Upper lobe of left lung (tissue), 6 donors: Measurements from ENCODE around the gene MTG2. TPM values are rescaled to one million over a fixed set of nuclear protein-coding genes. Genes with fewer than 3 reads are reported as not detected.
"Not testable (repeated sequence)": the region's sequence is repeated elsewhere in the genome, so short reads cannot be mapped to it uniquely, and the experiment has no call there.

Source experiments
- ATAC-seq, 2 donors: fragments of 200-7000 bp; cut with Tn5 transposase; one replicate each; pipeline ENCODE4 v1.9.1; 2022; ENCODE audit warnings: mild to moderate bottlenecking in 2 of 2, moderate library complexity in 2 of 2; ENCODE audit not compliant: low FRiP score in 2 of 2
- DNase-seq, 2 donors: peaks; one replicate each; pipeline ENCODE4 v3.0.0-alpha.2; 2019 to 2020
- H3K27ac ChIP-seq, 4 donors: fragments of 200-600 bp; sonication (generic); one replicate each; pipeline ENCODE4 v1.5.1; 2016 to 2019
- H3K27me3 ChIP-seq, 4 donors: fragments of 200-600 bp; sonication (generic); one replicate each; pipeline ENCODE4 v1.5.1; 2017 to 2019
- H3K36me3 ChIP-seq, 4 donors: fragments of 200-600 bp; sonication (generic); one replicate each; pipeline ENCODE4 v1.5.1; 2016 to 2019
- H3K4me1 ChIP-seq, 4 donors: fragments of 200-600 bp; sonication (generic); one replicate each; pipeline ENCODE4 v1.5.1; 2018 to 2019
- H3K4me3 ChIP-seq, 4 donors: fragments of 200-600 bp; sonication (generic); one replicate each; pipeline ENCODE4 v1.5.1; 2017 to 2019; ENCODE audit warnings: mild to moderate bottlenecking in 2 of 4, moderate library complexity in 1 of 4
- H3K9me3 ChIP-seq, 4 donors: fragments of 200-600 bp; sonication (generic); one replicate each; pipeline ENCODE4 v1.5.1; 2018 to 2019
- EP300 ChIP-seq, 4 donors: sonication (generic); formaldehyde crosslinking; IDR thresholded peaks; one replicate each; pipeline ENCODE4 v1.5.1; 2017; ENCODE audit warnings: antibody characterized with exemption in 4 of 4, control low read depth in 2 of 4
- POLR2A ChIP-seq, 4 donors: fragments of 450-650 bp; IDR thresholded peaks; one replicate each; pipeline ENCODE4 v1.5.1; 2016 to 2017; ENCODE audit warnings: antibody characterized with exemption in 4 of 4, mild to moderate bottlenecking in 2 of 4
- POLR2AphosphoS5 ChIP-seq, 2 donors: sonication (generic); formaldehyde crosslinking; IDR thresholded peaks; one replicate each; pipeline ENCODE4 v1.5.1; 2017; ENCODE audit warnings: antibody characterized with exemption in 2 of 2
- WGBS, 2 donors: methylation state at CpG; one replicate each; pipeline ENCODE4 v1.1.5; 2017 to 2018; 5-methylcytosine and 5-hydroxymethylcytosine counted together
- total RNA-seq, 6 donors: library from RNA; depleted of rRNA in 4 of 6; stranded (reverse); fragments of >200 nt in 4 of 6; gene quantifications; one replicate each; pipeline versions ENCODE4 v1.1.0 to v1.2.1, GENCODE V29; 2016 to 2021
- TF ChIP-seq, protein P1 (sequence below), 6 experiments: fragments of 450-650 bp in 4 of 6; fragments of 200-600 bp in 2 of 6; sonication (generic) in 2 of 6; IDR thresholded peaks; one replicate each; pipeline ENCODE4 v1.5.1; 2016 to 2019; ENCODE audit warnings: antibody characterized with exemption in 6 of 6
- donor health status: DM: no; HTN: no; CAD: no; lungs with moderate emphysema.
- donor health status: DM: no; HTN: yes; CAD: no; lungs with severe emphysema.

The MTG2 gene
- total RNA-seq, 6 donors from 2014 or later, result 28.3 to 42.3 (median 32.0) TPM

DNA sequence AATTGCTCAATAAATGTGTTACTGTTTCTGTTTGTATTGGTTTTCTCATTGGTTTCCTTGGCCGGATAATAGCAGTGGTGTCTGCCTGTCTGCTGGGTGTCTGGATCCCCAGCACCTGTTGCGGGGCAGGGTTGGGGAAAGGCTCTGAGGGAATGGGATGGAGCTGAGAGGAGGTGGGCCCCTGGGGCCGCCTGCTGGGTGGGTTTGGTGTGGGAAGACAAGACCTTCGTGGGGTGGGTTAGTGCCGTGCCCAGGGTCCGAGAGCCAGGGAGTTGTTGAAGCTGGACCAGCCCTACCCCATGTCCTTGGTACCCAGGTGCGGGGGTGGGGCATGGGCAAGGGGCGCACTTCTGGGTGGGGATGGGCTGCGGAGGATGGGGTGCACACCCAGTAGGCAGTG lies 35.3 kb upstream of the MTG2 start:
- DNase-seq, result no peak
- Histone ChIP-seq H3K9me3 (no peaks in the 10 kb centered on the region), H3K27me3 (no peaks in the 10 kb centered on the region), H3K36me3 (no peaks in the 10 kb centered on the region), H3K4me1 (peaks cover 23 to 41% (median 26%) of the 10 kb centered on the region in 4 donors), H3K27ac (no peak overlapping the region), H3K4me3 (no peak overlapping the region)
- no peak for TF ChIP-seq EP300 (IDR thresholded peaks at IDR 0.05)
- TF ChIP-seq POLR2AphosphoS5 (IDR thresholded peaks at IDR 0.05), result no peak
- no peak for TF ChIP-seq POLR2A (IDR thresholded peaks at IDR 0.05)
- TF ChIP-seq, protein P1, sequence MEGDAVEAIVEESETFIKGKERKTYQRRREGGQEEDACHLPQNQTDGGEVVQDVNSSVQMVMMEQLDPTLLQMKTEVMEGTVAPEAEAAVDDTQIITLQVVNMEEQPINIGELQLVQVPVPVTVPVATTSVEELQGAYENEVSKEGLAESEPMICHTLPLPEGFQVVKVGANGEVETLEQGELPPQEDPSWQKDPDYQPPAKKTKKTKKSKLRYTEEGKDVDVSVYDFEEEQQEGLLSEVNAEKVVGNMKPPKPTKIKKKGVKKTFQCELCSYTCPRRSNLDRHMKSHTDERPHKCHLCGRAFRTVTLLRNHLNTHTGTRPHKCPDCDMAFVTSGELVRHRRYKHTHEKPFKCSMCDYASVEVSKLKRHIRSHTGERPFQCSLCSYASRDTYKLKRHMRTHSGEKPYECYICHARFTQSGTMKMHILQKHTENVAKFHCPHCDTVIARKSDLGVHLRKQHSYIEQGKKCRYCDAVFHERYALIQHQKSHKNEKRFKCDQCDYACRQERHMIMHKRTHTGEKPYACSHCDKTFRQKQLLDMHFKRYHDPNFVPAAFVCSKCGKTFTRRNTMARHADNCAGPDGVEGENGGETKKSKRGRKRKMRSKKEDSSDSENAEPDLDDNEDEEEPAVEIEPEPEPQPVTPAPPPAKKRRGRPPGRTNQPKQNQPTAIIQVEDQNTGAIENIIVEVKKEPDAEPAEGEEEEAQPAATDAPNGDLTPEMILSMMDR (IDR thresholded peaks at IDR 0.05), result no peak
- 98 to 100% methylated on average over 2 to 9 of the region's 9 CpGs for WGBS, 2 donors
- no peak for ATAC-seq

- not testable (repeated sequence) for DNase-seq, H3K4me3 ChIP-seq, ATAC-seq, H3K27me3 ChIP-seq, H3K36me3 ChIP-seq, H3K9me3 ChIP-seq
- peaks cover 23 to 41% (median 26%) of the 10 kb centered on the region in 4 donors for H3K4me1 ChIP-seq
- 91 to 94% methylated on average over 7 to 10 of the region's 10 CpGs for WGBS, 2 donors
- H3K27ac ChIP-seq, result peak overlapping the region in 2 of 4 donors; percentile 19 to 53
These were observed 34.4 kb upstream of the MTG2 start for GRCh38 chr20:62148383-62148782.

DNA sequence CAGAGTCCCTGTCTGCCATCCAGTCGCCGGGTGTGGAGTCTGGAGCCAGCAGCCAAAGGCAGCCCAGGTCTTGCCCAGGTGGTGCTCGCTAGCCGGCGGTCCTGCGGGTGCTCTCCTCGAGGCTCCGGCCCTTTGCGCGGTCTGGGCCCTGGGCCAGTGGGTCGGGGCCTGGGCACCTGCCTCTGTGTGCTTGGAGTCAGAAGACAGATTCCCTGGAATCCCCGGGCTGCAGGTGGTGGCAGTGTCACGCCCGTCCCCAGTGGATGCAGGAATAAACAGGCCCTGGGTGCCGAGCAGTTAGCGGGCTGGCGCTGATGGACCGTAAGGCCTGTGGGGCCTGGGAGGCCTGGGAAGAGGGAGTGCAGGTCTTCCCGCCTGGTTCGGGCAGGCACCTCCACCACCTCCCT lies 33.9 kb upstream of the MTG2 start:
- Histone ChIP-seq H3K4me1 (peaks cover 23 to 41% (median 26%) of the 10 kb centered on the region in 4 donors), H3K27me3 (no peaks in the 10 kb centered on the region), H3K9me3 (no peaks in the 10 kb centered on the region), H3K4me3 (no peak overlapping the region), H3K36me3 (no peaks in the 10 kb centered on the region), H3K27ac (peak overlapping the region in 3 of 4 donors; percentile 2 to 53 (median 19))
- DNase-seq (peak in 1 of 2 donors; percentile 70), ATAC-seq (no peak)
- WGBS, 2 donors, result 40 to 84% methylated on average over 1 to 20 of the region's 20 CpGs
- TF ChIP-seq POLR2A (IDR thresholded peaks at IDR 0.05) (no peak), POLR2AphosphoS5 (IDR thresholded peaks at IDR 0.05) (no peak), EP300 (IDR thresholded peaks at IDR 0.05) (no peak)

DNA sequence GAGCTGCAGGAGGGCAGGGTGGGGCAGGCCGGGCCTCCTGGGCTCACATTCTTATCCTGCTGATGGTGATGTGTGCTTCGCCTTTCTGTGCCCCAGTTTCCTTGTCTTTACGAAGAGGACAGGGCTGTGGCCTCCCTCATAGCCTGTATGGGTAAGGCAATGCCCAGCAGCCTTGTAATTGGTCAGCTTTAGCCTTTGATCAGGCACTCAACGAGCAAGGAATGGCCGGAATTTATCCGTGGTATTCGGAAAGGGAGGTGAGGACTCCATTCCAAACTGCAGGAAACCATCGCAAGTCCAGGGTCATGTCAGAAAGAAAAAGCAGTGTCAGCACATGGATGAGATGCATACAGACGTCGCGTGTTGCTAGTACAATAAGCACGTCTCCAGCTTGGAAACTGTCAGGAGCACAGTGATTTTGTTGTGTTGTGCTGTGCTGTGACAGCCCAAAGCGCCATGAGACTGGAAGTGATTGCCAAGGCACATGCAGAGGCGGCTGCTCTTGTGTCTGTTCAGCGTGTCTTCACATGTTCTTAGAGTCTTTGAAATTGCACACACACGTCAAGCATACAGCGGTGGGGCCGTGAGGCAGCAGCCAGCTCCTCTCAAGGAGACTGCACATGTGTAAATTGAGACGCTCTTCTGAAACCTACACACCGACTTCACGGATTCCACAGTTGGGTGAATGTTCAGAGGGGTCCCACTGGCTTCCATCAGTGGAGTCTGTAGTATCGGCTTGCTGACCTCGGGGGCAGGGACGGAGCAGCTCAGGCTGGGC lies 33.1 kb upstream of the MTG2 start:
- H3K27ac ChIP-seq, result peak overlapping the region in 1 of 4 donors; percentile 53
- peaks cover 0 to 6% (median 3%) of the 10 kb centered on the region in 4 donors for H3K36me3 ChIP-seq
- H3K27me3 ChIP-seq, result no peaks in the 10 kb centered on the region
- no peak overlapping the region for H3K4me3 ChIP-seq
- TF ChIP-seq POLR2AphosphoS5 (IDR thresholded peaks at IDR 0.05), result no peak
- TF ChIP-seq EP300 (IDR thresholded peaks at IDR 0.05), result no peak
- TF ChIP-seq, protein P1 (IDR thresholded peaks at IDR 0.05), result no peak
- TF ChIP-seq POLR2A (IDR thresholded peaks at IDR 0.05), result no peak
- peaks cover 20 to 37% (median 23%) of the 10 kb centered on the region in 4 donors for H3K4me1 ChIP-seq
- H3K9me3 ChIP-seq, result no peaks in the 10 kb centered on the region
- DNase-seq (no peak), ATAC-seq (peak in 1 of 2 donors; percentile 30)
- 62 to 76% methylated on average over 18 to 24 of the region's 24 CpGs for WGBS, 2 donors

- ATAC-seq, result no peak
- Histone ChIP-seq H3K36me3 (peaks cover 0 to 9% (median 3%) of the 10 kb centered on the region in 4 donors), H3K27me3 (no peaks in the 10 kb centered on the region), H3K27ac (peak overlapping the region in 1 of 4 donors; percentile 53), H3K4me3 (no peak overlapping the region), H3K9me3 (no peaks in the 10 kb centered on the region), H3K4me1 (peaks cover 15 to 32% (median 20%) of the 10 kb centered on the region in 4 donors)
- DNase-seq, result no peak
- TF ChIP-seq POLR2AphosphoS5 (IDR thresholded peaks at IDR 0.05), result no peak
- WGBS, 2 donors, result 94 to 97% methylated on average over 4 to 11 of the region's 11 CpGs
These were observed 32.6 kb upstream of the MTG2 start for GRCh38 chr20:62150310-62150575.

DNA sequence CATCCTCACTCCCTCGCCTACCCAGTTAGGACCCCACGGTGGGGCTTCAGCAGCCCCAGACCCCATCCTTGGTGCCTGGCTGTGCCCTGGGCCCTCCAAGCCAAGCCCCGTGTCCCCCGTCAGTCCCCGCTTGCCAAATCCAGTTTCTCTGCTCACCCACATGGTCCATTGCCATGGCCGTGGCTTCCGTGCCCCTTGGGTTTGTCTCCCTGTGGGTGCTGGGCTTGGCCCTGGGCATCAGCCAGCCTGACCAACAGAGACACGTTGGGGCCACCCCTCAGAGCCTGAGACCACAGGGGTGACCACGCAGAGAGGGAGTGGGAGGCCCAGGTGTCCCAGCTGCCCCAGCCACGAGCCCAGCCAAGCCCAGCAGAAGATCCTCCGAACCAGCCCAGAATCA lies 31.6 kb upstream of the MTG2 start:
- ATAC-seq (no peak), DNase-seq (no peak)
- Histone ChIP-seq H3K9me3 (no peaks in the 10 kb centered on the region), H3K4me1 (peaks cover 15 to 28% (median 17%) of the 10 kb centered on the region in 4 donors), H3K27me3 (no peaks in the 10 kb centered on the region), H3K4me3 (no peak overlapping the region), H3K36me3 (peaks cover 0 to 10% (median 5%) of the 10 kb centered on the region in 4 donors), H3K27ac (no peak overlapping the region)
- 87 to 93% methylated on average over 6 to 11 of the region's 11 CpGs for WGBS, 2 donors
- TF ChIP-seq, protein P1 (IDR thresholded peaks at IDR 0.05), result no peak
- TF ChIP-seq POLR2A (IDR thresholded peaks at IDR 0.05) (no peak), EP300 (IDR thresholded peaks at IDR 0.05) (no peak), POLR2AphosphoS5 (IDR thresholded peaks at IDR 0.05) (no peak)
